ENCODE results near the gene MSX1. TPM values are rescaled to one million over a fixed set of nuclear protein-coding genes. Genes with fewer than 3 reads are reported as not detected.

The MSX1 gene
- total RNA-seq, 1 experiment from 2014 or later, result not detected

DNA sequence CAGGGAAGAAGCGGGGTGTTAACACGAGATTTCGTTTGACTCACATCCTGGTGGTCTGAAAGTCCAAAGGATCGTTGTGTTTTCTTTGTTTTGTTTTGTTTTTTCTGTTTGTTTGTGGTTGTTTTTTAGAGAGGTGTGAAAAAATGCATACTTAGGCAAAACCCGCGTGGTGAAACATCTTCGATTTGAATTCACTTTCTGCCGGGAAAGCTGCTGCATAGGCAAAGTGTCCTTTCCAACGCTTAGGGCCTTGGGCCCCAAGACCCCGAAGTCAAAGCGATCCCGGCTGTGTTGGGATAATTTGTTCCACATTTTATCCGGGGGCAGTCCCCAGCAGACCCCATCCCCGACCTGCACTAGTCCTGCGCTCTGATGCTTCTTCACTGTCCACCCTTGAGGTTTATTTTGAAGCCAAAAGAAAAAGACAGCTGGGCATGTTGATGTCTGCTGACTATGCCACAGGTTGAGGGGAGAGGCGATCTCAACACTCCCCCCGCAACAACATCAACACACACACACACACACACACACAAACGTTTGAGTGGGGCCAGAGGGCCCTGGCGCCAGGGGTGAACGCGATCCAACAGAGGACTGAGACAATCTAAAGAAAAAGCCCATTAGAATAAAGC is 2.0 kb downstream of the MSX1 start:
- H4K5ac ChIP-seq (ENCODE audit: insufficient read length, low read depth, low read length), result no peak overlapping the region
- H2AFZ ChIP-seq (ENCODE audit: low read length), result no peak overlapping the region
- Mint-ChIP-seq H3K4me1 (peaks cover 10 to 50% of the 10 kb centered on the region in 2 experiments), H3K27me3 (ENCODE audit: low read depth) (peaks cover 30% of the 10 kb centered on the region), H3K9me3 (peaks cover 0 to 16% of the 10 kb centered on the region in 2 experiments), H3K36me3 (ENCODE audit: insufficient read depth in 1 of 3, low read depth in 3 of 3) (peaks cover 0 to 2% (median 0%) of the 10 kb centered on the region in 3 experiments; a peak in 2 of 7 replicates), H3K4me3 (peak overlapping the region in 1 of 2 experiments; percentile 38; a peak in 2 of 5 replicates), H3K27ac (no peak overlapping the region)
- H2BK15ac ChIP-seq (ENCODE audit: low read depth, low read length), result no peak overlapping the region
- peaks cover 91% of the 10 kb centered on the region for H3K27me3 ChIP-seq (ENCODE audit: insufficient read depth, low read length)
- no peak overlapping the region for H2BK120ac ChIP-seq (ENCODE audit: low read depth, low read length, poor library complexity, severe bottlenecking)
- H3K14ac ChIP-seq (ENCODE audit: insufficient read depth, low read length), result no peak overlapping the region
- H4K8ac ChIP-seq (replicated peaks; ENCODE audit: insufficient read length, low read depth, low read length), result no peak overlapping the region
- no peak overlapping the region for H2AK5ac ChIP-seq (ENCODE audit: insufficient read length, low read length)
- H3K4me2 ChIP-seq (ENCODE audit: insufficient read depth, insufficient read length, low read length), result peak overlapping the region; percentile 43
- H3K9ac ChIP-seq (ENCODE audit: extremely low read depth, insufficient read length, low read length), result no peak overlapping the region
- H3K4ac ChIP-seq (ENCODE audit: low read depth, low read length), result no peak overlapping the region
- H3K9me3 ChIP-seq (ENCODE audit: control insufficient read depth, low read depth, low read length), result no peaks in the 10 kb centered on the region
- H3K56ac ChIP-seq (ENCODE audit: insufficient read length, low read depth, low read length), result no peak overlapping the region
- no peak overlapping the region for H3K23ac ChIP-seq (ENCODE audit: insufficient read length, low read depth, low read length)
- no CpG with 5 or more reads among the region's 21 CpGs for WGBS (ENCODE audit: extremely low coverage, insufficient read length, low lambda C conversion rate)
- H4K20me1 ChIP-seq (ENCODE audit: control insufficient read depth, insufficient read depth, insufficient read length), result peaks cover 8% of the 10 kb centered on the region
- H3K79me1 ChIP-seq (ENCODE audit: insufficient read depth, low read depth, low read length, poor library complexity, severe bottlenecking), result no peaks in the 10 kb centered on the region
- H4K91ac ChIP-seq (ENCODE audit: insufficient read length, low read depth, low read length), result no peak overlapping the region
- H3K27ac ChIP-seq (ENCODE audit: insufficient read length, low read depth, low read length), result no peak overlapping the region
- TF ChIP-seq, protein P1, sequence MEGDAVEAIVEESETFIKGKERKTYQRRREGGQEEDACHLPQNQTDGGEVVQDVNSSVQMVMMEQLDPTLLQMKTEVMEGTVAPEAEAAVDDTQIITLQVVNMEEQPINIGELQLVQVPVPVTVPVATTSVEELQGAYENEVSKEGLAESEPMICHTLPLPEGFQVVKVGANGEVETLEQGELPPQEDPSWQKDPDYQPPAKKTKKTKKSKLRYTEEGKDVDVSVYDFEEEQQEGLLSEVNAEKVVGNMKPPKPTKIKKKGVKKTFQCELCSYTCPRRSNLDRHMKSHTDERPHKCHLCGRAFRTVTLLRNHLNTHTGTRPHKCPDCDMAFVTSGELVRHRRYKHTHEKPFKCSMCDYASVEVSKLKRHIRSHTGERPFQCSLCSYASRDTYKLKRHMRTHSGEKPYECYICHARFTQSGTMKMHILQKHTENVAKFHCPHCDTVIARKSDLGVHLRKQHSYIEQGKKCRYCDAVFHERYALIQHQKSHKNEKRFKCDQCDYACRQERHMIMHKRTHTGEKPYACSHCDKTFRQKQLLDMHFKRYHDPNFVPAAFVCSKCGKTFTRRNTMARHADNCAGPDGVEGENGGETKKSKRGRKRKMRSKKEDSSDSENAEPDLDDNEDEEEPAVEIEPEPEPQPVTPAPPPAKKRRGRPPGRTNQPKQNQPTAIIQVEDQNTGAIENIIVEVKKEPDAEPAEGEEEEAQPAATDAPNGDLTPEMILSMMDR (conservative IDR thresholded peaks at IDR 0.05), result no peak
- peaks cover 5% of the 10 kb centered on the region for H3K23me2 ChIP-seq (ENCODE audit: insufficient read length, low read depth, low read length, poor library complexity, severe bottlenecking)
- H2BK5ac ChIP-seq (ENCODE audit: insufficient read length, low read length), result no peak overlapping the region
- no peak overlapping the region for H2BK20ac ChIP-seq (ENCODE audit: low read depth, low read length, poor library complexity, severe bottlenecking)
- H3K4me1 ChIP-seq (ENCODE audit: insufficient read depth, low read length), result 0 out of 2 replicates have a peak, but pooled peaks cover 3% of the 10 kb centered on the region
- H3K18ac ChIP-seq (ENCODE audit: insufficient read length, low read depth, low read length), result no peak overlapping the region
- H2BK12ac ChIP-seq (ENCODE audit: insufficient read length, low read depth, low read length), result no peak overlapping the region
- H3K79me2 ChIP-seq (ENCODE audit: insufficient read depth, low read length), result no peaks in the 10 kb centered on the region
- no peak for DNase-seq
- no peak overlapping the region for H3T11ph ChIP-seq (ENCODE audit: low read length)

All from H9 (cell line).